HepG2 (cell line): ENCODE data around the gene ZNF625. TPM values are rescaled to one million over a fixed set of nuclear protein-coding genes. Genes with fewer than 3 reads are reported as not detected.

Source experiments
- AGO1 ChIP-seq: fragments of 200-400 bp; formaldehyde crosslinking; IDR thresholded peaks from 2 replicates; pipeline ENCODE4 v1.6.1; 2017; ENCODE audit warnings: mild to moderate bottlenecking, low read depth, low read length, moderate library complexity; ENCODE audit not compliant: poor library complexity, severe bottlenecking
- ATF7 ChIP-seq, 2 experiments: fragments of 450-650 bp in 1 of 2; sonication (generic) in 1 of 2; formaldehyde crosslinking in 1 of 2; IDR thresholded peaks; 2 replicates each; pipeline versions ENCODE4 v1.4.0 to v1.6.1; 2016 to 2020; ENCODE audit warnings: antibody characterized with exemption in 1 of 2, mild to moderate bottlenecking in 1 of 2, missing genetic modification reagents in 1 of 2
- ATF7-NPFF ChIP-seq: sonication (generic); formaldehyde crosslinking; IDR thresholded peaks from 2 replicates; pipeline ENCODE4 v1.8.1; 2023; ENCODE audit warnings: mild to moderate bottlenecking, low read depth, missing genetic modification reagents, moderate library complexity
- DMAP1 ChIP-seq: IDR thresholded peaks from 2 replicates; pipeline ENCODE4 v1.6.1; 2016
- GABPB1 ChIP-seq: IDR thresholded peaks from 2 replicates; pipeline ENCODE4 v1.6.1; 2016; ENCODE audit warnings: mild to moderate bottlenecking, missing genetic modification reagents, moderate library complexity, missing compliant biosample characterization
- IRF1 ChIP-seq: sonication (generic); formaldehyde crosslinking; IDR thresholded peaks from 2 replicates; pipeline ENCODE4 v1.4.0; 2020; ENCODE audit warnings: low read depth, mild to moderate bottlenecking, missing genetic modification reagents
- NPAS2 ChIP-seq: sonication (generic); formaldehyde crosslinking; IDR thresholded peaks from 2 replicates; pipeline ENCODE4 v1.8.0; 2022; ENCODE audit warnings: mild to moderate bottlenecking, missing genetic modification reagents, borderline replicate concordance
- NR3C1 ChIP-seq: sonication (generic); formaldehyde crosslinking; IDR thresholded peaks from 2 replicates; pipeline ENCODE4 v1.4.0; 2020; ENCODE audit warnings: missing genetic modification reagents
- TOE1 ChIP-seq: sonication (generic); formaldehyde crosslinking; IDR thresholded peaks from 2 replicates; pipeline ENCODE4 v1.4.0; 2020; ENCODE audit warnings: mild to moderate bottlenecking, missing genetic modification reagents
- ZNF142 ChIP-seq: sonication (generic); formaldehyde crosslinking; IDR thresholded peaks from 2 replicates; pipeline ENCODE4 v1.4.0; 2020; ENCODE audit warnings: missing genetic modification reagents
- ZNF207 ChIP-seq: fragments of 450-650 bp; IDR thresholded peaks from 2 replicates; pipeline ENCODE4 v1.6.1; 2016; ENCODE audit warnings: antibody characterized with exemption, borderline replicate concordance
- ZNF597 ChIP-seq: sonication (generic); formaldehyde crosslinking; IDR thresholded peaks from 2 replicates; pipeline ENCODE4 v1.5.0; 2020; ENCODE audit warnings: missing genetic modification reagents
- ZNF775 ChIP-seq: sonication (generic); formaldehyde crosslinking; IDR thresholded peaks from 2 replicates; pipeline ENCODE4 v1.4.0; 2020; ENCODE audit warnings: missing genetic modification reagents, mild to moderate bottlenecking, moderate library complexity, borderline replicate concordance
- ZXDC ChIP-seq: sonication (generic); formaldehyde crosslinking; IDR thresholded peaks from 2 replicates; pipeline ENCODE4 v1.5.0; 2020; ENCODE audit warnings: mild to moderate bottlenecking, missing genetic modification reagents
- polyA plus RNA-seq, 8 experiments: library from polyadenylated mRNA; depleted of rRNA in 3 of 8; stranded (reverse) in 7 of 8; unstranded in 1 of 8; fragments of >200 nt; fragmentation: Illumina TruSeq in 4 of 8; extraction: Trizol in 4 of 8; gene quantifications; 2 replicates each; pipeline versions ENCODE4 v1.2.1 to v1.2.3, GENCODE V29; 2011 to 2016; ENCODE audit warnings: low read depth in 4 of 8, missing spikeins in 1 of 8, mixed read lengths in 1 of 8; ENCODE audit not compliant: insufficient read depth in 1 of 8
- total RNA-seq, 5 experiments: library from RNA; depleted of rRNA; stranded (reverse); fragments of >200 nt; fragmentation: Illumina TruSeq; extraction: Trizol; gene quantifications; 2 replicates each; pipeline ENCODE4 v1.2.3, GENCODE V29; 2016; ENCODE audit warnings: low read depth in 1 of 5

Gene ZNF625
- total and polyA plus RNA-seq, 2 of the 13 experiments (the other 11 are each of a cell fraction or from before 2014, with no cell fraction given) = 1.7 to 12.2 TPM

GRCh38 chr19:12156223-12157058 lies at the start of gene ZNF625 (continued):
- TF ChIP-seq ZNF142 (CRISPR knock-in tag) (no peak), ZNF775 (CRISPR knock-in tag) (no peak), NR3C1 (CRISPR knock-in tag) (no peak), ATF7-NPFF (CRISPR knock-in tag) (peak; percentile 55; the same call in 1 of the 2 replicates), ZNF207 (no peak), ZXDC (CRISPR knock-in tag) (0 out of 2 replicates have a peak, but pooled peaks have one; percentile 41), TOE1 (CRISPR knock-in tag) (no peak), ZNF597 (CRISPR knock-in tag) (no peak), ATF7 (IDR thresholded peaks at IDR 0.05) (no peak), ATF7 (CRISPR knock-in tag; IDR thresholded peaks at IDR 0.05) (peak; percentile 74; the same call in 1 of the 2 replicates), NPAS2 (no peak), IRF1 (CRISPR knock-in tag) (no peak), DMAP1 (no peak), GABPB1 (CRISPR knock-in tag) (peak; percentile 83), AGO1 (no peak)
